Cardiac septum (tissue), 1 donor: ENCODE measurements around the gene LEAP2. TPM values are rescaled to one million over a fixed set of nuclear protein-coding genes. Genes with fewer than 3 reads are reported as not detected.
"Not testable (repeated sequence)": the region's sequence is repeated elsewhere in the genome, so short reads cannot be mapped to it uniquely, and the experiment has no call there.

Experiments used
- DNase-seq: peaks from one replicate; pipeline ENCODE4 v3.0.0-alpha.2; 2020; ENCODE audit warnings: low spot score
- intact Hi-C: fragments of 100-400 bp; cut with DNase I; formaldehyde crosslinking; loops from one replicate; pipeline ENCODE4 v1.14.0; 2022
- total RNA-seq: library from RNA; stranded (reverse); fragmentation: NEBNext Ultra II Directional; extraction: Animal tissue kit (Norgen Biotek cat#: 25700); gene quantifications from one replicate; pipeline ENCODE4 v1.2.1, GENCODE V29; 2021
- donor health status: DM: no; HTN: no; CAD: no.

The LEAP2 gene
- total RNA-seq, 1 donor from 2014 or later = 2.2 TPM

- intact Hi-C loops = no loop called here
- DNase-seq = no peak
Observed at GRCh38 chr5:132839426-132840301, 33.8 kb upstream of the LEAP2 start.

- DNase-seq = no peak
- intact Hi-C loops = no loop called here
Observed at GRCh38 chr5:132840313-132840712, 33.2 kb upstream of the LEAP2 start.

GRCh38 chr5:132840896-132841295, 32.6 kb upstream of the LEAP2 start:
- DNase-seq = no peak
- intact Hi-C loops = no loop called here

- intact Hi-C loops = no loop called here
- no peak for DNase-seq
Observed at GRCh38 chr5:132841305-132841704, 32.2 kb upstream of the LEAP2 start.

GRCh38 chr5:132848270-132848669, 25.2 kb upstream of the LEAP2 start:
- intact Hi-C loops = no loop called here
- DNase-seq = no peak

- DNase-seq = no peak
- intact Hi-C loops = no loop called here
Observed at GRCh38 chr5:132849347-132849746, 24.1 kb upstream of the LEAP2 start.

- DNase-seq = no peak
- intact Hi-C loops = no loop called here
Observed at GRCh38 chr5:132850066-132850465, 23.4 kb upstream of the LEAP2 start.

- DNase-seq = no peak
- intact Hi-C loops = no loop called here
Observed at GRCh38 chr5:132853323-132853722, 20.1 kb upstream of the LEAP2 start.

- intact Hi-C loops = no loop called here
- no peak for DNase-seq
Observed at GRCh38 chr5:132853790-132854189, 19.7 kb upstream of the LEAP2 start.

GRCh38 chr5:132854301-132854700, 19.2 kb upstream of the LEAP2 start:
- intact Hi-C loops = no loop called here
- no peak for DNase-seq

GRCh38 chr5:132854992-132855391, 18.5 kb upstream of the LEAP2 start:
- intact Hi-C loops, DNase-seq: not testable (repeated sequence)

- intact Hi-C loops = no loop called here
- DNase-seq = no peak
Observed at GRCh38 chr5:132856011-132856410, 17.5 kb upstream of the LEAP2 start.

GRCh38 chr5:132859889-132860437, 13.5 kb upstream of the LEAP2 start:
- no peak for DNase-seq
- intact Hi-C loops = loop anchor here (10.0 kb wide), 1 partner anchor 85 kb away; the partner anchor contains the start of gene SEPTIN8

GRCh38 chr5:132860742-132861141, 12.7 kb upstream of the LEAP2 start:
- no peak for DNase-seq
- intact Hi-C loops = loop anchor here (10.0 kb wide), 1 partner anchor 86 kb away; the partner anchor contains the start of gene SEPTIN8

GRCh38 chr5:132865668-132866341, 7.7 kb upstream of the LEAP2 start:
- no peak for DNase-seq
- intact Hi-C loops = loop anchor here (1.0 to 10.0 kb wide), 4 partner anchors 35 to 186 kb away; partner anchors contain the start of genes AFF4, HSPA4, SEPTIN8 and SHROOM1

- peak; percentile 97 for DNase-seq
- intact Hi-C loops = loop anchor here (1.0 to 10.0 kb wide), 4 partner anchors 36 to 186 kb away; partner anchors contain the start of genes AFF4, HSPA4, SEPTIN8 and SHROOM1
Observed at GRCh38 chr5:132866342-132867045, 7.0 kb upstream of the LEAP2 start, which contains the start of the genes GDF9 and UQCRQ. Gene GDF9, minus strand, starts transcription at chr5:132866469. Its CDS starts 1,936 bp downstream, at chr5:132864533. Gene UQCRQ, plus strand, starts transcription at chr5:132866642. Its CDS starts 240 bp downstream, at chr5:132866882.

GRCh38 chr5:132867046-132867451, 6.4 kb upstream of the LEAP2 start:
- intact Hi-C loops = loop anchor here (2.0 to 10.0 kb wide), 3 partner anchors 36 to 185 kb away; partner anchors contain the start of genes HSPA4, SEPTIN8 and SHROOM1
- no peak for DNase-seq

GRCh38 chr5:132868754-132869153, 4.7 kb upstream of the LEAP2 start:
- DNase-seq = no peak
- intact Hi-C loops = loop anchor here (5.0 to 10.0 kb wide), 2 partner anchors 94 to 184 kb away; partner anchors contain the start of genes HSPA4 and SEPTIN8

- DNase-seq = no peak
- intact Hi-C loops = no loop called here
Observed at GRCh38 chr5:132870801-132871200, 2.7 kb upstream of the LEAP2 start.
